NCI-H2081 treated with DMSO at 0.1 percent for 48 hours (cell line): Measurements from ENCODE around the gene SLC4A2.

Experiments used
- DNase-seq: peaks from one replicate; lab custom pipeline; 2025; lab: John Stamatoyannopoulos, UW

Gene SLC4A2

GRCh38 chr7:151081170-151082101 is 22.0 kb downstream of the SLC4A2 start:
- no peak for DNase-seq

GRCh38 chr7:151082141-151083070 is 23.0 kb downstream of the SLC4A2 start:
- DNase-seq, result no peak

- DNase-seq, result no peak
These were observed 23.9 kb downstream of the SLC4A2 start, which contains the start of gene TMUB1 for GRCh38 chr7:151083071-151083823. Gene TMUB1 (minus strand): TSS chr7:151083493. CDS start chr7:151082563, 930 bp downstream.

- no peak for DNase-seq
These were observed 24.4 kb downstream of the SLC4A2 start for GRCh38 chr7:151083824-151084160.

GRCh38 chr7:151085329-151085690 is 25.9 kb downstream of the SLC4A2 start:
- no peak for DNase-seq

GRCh38 chr7:151085691-151086620 is 26.6 kb downstream of the SLC4A2 start, which contains the start of gene AGAP3:
Gene AGAP3 (plus strand): TSS chr7:151086475. CDS start chr7:151086742, 267 bp downstream.
- DNase-seq, result no peak

GRCh38 chr7:151086802-151087244 is 27.4 kb downstream of the SLC4A2 start:
- DNase-seq, result no peak

GRCh38 chr7:151087245-151088018 is 28.0 kb downstream of the SLC4A2 start:
- no peak for DNase-seq

GRCh38 chr7:151088019-151088855 is 28.8 kb downstream of the SLC4A2 start:
- DNase-seq, result no peak

GRCh38 chr7:151088856-151089699 is 29.7 kb downstream of the SLC4A2 start:
- DNase-seq, result no peak

GRCh38 chr7:151089893-151090730 is 30.7 kb downstream of the SLC4A2 start:
- no peak for DNase-seq

- no peak for DNase-seq
These were observed 31.6 kb downstream of the SLC4A2 start for GRCh38 chr7:151091003-151091402.

- DNase-seq, result no peak
These were observed 32.0 kb downstream of the SLC4A2 start for GRCh38 chr7:151091431-151091830.

GRCh38 chr7:151091988-151092387 is 32.6 kb downstream of the SLC4A2 start:
- no peak for DNase-seq

GRCh38 chr7:151093748-151094147 is 34.4 kb downstream of the SLC4A2 start:
- no peak for DNase-seq

- DNase-seq, result no peak
These were observed 35.3 kb downstream of the SLC4A2 start for GRCh38 chr7:151094675-151095074.
